Endometrium (tissue), 2 donors: ENCODE measurements around the gene MTCL3.

Experiments
- FAIRE-seq: peaks from 2 replicates; lab custom pipeline; 2012; peaks lifted over from hg19 to GRCh38; lab: Jason Lieb, UNC
- donor health status: control.
- donor health status: control.

Gene MTCL3

GRCh38 chr6:127515234-127515793, 3.8 kb downstream of the MTCL3 start:
- no peak for FAIRE-seq

GRCh38 chr6:127514773-127515227, 4.3 kb downstream of the MTCL3 start:
- FAIRE-seq = no peak

GRCh38 chr6:127514179-127514772, 4.9 kb downstream of the MTCL3 start:
- no peak for FAIRE-seq

GRCh38 chr6:127513425-127513824, 5.7 kb downstream of the MTCL3 start:
- FAIRE-seq = no peak

GRCh38 chr6:127510876-127511275, 8.3 kb downstream of the MTCL3 start:
- FAIRE-seq = no peak

- no peak for FAIRE-seq
Observed at GRCh38 chr6:127506894-127507293, 12.2 kb downstream of the MTCL3 start.

- no peak for FAIRE-seq
Observed at GRCh38 chr6:127503022-127503421, 16.1 kb downstream of the MTCL3 start.

GRCh38 chr6:127497410-127497809, 21.7 kb downstream of the MTCL3 start:
- no peak for FAIRE-seq

GRCh38 chr6:127496471-127496870, 22.7 kb downstream of the MTCL3 start:
- no peak for FAIRE-seq

GRCh38 chr6:127494240-127494767, 24.8 kb downstream of the MTCL3 start:
- FAIRE-seq = no peak

- no peak for FAIRE-seq
Observed at GRCh38 chr6:127489248-127489647, 29.9 kb downstream of the MTCL3 start.

GRCh38 chr6:127486934-127487333, 32.2 kb downstream of the MTCL3 start:
- no peak for FAIRE-seq

GRCh38 chr6:127484212-127484863, 34.8 kb downstream of the MTCL3 start:
- FAIRE-seq = no peak

- FAIRE-seq = no peak
Observed at GRCh38 chr6:127483399-127484055, 35.6 kb downstream of the MTCL3 start.

GRCh38 chr6:127482325-127482724, 36.8 kb downstream of the MTCL3 start:
- no peak for FAIRE-seq

GRCh38 chr6:127481628-127482027, 37.5 kb downstream of the MTCL3 start:
- FAIRE-seq = no peak

GRCh38 chr6:127481111-127481510, 38.0 kb downstream of the MTCL3 start:
- FAIRE-seq = no peak

GRCh38 chr6:127477658-127478057, 41.5 kb downstream of the MTCL3 start:
- no peak for FAIRE-seq

- FAIRE-seq = no peak
Observed at GRCh38 chr6:127475823-127476176, 43.3 kb downstream of the MTCL3 start.

GRCh38 chr6:127475135-127475822, 43.9 kb downstream of the MTCL3 start:
- FAIRE-seq = no peak

- no peak for FAIRE-seq
Observed at GRCh38 chr6:127471379-127472255, 47.5 kb downstream of the MTCL3 start.
